ENCODE results near the gene CYTH2.
A peak's percentile ranks its signal among the peaks of the same experiment; 100 is the strongest.

CYTH2 gene

DNA sequence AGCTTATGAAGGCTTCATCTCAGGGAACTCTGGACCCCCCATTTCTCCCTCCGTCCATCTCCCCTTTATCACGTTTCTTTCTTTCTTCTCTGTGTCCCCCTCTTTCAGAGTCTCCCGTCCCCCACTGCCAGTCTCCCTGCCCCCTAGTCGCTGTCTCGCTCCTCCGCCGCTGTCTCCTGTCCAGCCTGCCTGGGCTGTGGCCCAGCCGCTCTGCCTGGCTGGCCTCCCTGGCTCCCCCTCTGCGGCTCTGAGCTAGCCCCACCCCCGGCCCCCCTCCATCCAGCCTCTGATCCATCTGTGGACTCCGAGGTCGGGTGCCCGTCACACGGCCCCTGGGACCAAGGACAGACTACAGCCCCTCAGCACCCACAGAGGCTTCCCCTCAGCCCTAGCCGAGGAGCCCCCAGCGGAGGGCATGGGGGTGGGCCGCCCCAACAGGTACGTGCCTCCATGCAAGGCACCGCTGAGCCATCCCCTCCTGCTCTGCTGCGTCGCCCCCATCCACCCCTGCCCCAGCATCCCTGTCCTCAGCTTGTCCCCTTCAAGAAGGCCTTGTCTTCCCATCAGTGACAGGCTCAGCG lies 14.9 kb upstream of the CYTH2 start:
- no peak for DNase-seq

DNA sequence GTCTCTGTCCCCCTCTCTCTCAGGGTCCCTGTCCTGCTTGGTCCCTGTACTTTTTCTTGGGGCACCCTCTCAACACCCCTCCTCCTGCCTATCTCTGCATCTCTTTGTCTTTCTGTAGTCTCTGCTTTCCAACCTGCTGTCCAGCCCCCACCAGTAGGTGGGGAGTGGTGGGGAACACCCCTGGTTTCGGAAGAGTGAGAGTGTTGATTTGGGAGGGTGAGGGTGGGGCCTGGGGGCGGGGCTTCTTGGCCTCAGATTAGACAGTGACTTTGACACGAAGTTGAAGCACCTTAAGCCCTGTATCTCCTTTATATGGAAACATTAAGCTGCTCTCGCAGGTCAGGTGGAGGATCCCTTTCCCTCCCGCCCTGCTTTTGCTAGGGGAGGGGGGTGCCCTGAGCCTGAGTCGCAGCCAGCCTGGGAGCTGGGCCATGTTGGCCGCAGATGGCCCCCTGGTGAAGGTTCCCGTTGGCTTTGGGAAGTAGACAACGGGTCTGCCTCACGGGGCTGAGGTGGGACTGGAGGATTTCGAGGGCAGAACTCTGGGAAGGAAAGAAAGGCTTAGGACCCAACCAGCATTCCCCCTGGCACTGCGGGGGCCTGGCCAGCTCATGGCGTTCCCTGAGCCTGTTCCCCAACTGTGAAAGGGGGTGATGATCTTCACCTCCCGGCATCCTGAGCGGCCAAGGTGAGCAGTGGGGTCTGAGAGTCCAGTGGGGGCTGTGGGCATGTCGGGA lies 13.8 kb upstream of the CYTH2 start, which contains the start of gene KCNJ14:
Gene KCNJ14, plus strand, starts transcription at position 404 of the 737 bp plus-strand sequence. CDS start 6,151 bp downstream, outside the sequence.
- DNase-seq, result no peak

DNA sequence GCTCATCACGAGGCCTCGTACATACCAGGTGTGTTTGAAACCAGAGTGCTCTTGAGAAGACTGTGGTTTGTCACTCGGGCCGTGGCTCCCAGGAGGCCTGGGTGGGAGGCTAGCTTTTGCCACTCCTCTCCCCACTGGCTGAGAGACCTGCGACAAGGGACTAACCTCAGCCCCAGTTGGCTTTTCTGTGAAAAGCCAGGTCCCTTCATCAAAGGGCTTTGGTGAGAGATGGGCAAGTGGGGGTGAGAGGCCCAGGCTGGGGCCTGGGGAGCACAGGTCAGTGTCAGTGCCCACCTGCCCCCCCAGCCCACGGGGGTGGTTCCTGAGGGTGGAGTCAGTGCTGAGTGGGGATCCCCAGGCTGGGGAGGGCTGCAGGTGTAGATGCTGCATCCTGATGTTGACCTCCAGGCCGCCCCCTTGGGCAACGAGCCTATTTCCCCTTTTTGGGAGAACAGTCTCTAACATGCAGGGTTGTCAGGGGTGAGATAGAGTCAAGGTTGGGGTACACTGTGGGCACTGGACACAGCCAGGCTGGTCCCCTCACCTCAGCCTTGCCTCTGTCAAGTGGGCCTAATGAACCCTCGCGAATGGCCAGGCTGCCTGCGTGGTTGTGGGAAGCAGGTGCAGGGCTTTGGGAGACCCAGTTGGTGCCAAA lies 13.1 kb upstream of the CYTH2 start:
- DNase-seq, result no peak

DNA sequence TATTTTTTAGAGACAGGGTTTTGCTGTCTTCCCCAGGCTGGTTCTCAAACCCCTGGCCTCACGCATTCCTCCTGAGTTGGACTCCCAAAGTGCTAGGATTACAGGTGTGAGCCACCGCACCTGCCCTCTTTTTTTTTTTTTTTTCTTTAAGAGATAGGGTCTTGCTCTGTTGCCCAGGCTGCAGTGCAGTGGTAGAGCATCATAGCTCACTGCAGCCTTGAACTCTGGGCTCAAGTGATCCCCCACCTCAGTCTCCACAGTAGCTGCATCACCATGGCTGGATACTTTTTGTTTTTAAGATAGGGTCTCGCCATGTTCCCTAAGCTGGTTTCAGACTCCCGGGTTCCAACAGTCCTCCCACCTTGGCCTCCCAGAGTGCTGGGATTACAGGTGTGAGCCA lies 12.3 kb upstream of the CYTH2 start:
- DNase-seq, result no peak

DNA sequence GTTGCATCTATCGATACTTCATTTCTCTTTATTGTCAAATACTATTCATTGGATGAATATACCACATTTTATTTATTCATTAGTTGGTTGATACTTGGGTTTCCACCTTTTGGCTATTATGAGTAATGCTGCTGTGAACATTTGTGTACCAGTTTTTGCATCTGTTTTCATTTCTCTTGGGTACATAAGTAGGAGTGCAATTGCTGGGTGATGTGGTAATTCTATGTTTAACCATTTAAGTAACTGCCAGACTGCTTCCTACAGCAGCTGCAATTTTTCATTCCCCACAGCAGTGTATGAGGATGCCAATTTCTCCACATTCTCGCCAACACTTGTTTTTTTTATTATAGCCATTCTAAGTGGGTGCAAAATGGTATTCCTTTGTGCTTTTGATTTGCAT lies 11.2 kb upstream of the CYTH2 start:
- DNase-seq, result no peak

DNA sequence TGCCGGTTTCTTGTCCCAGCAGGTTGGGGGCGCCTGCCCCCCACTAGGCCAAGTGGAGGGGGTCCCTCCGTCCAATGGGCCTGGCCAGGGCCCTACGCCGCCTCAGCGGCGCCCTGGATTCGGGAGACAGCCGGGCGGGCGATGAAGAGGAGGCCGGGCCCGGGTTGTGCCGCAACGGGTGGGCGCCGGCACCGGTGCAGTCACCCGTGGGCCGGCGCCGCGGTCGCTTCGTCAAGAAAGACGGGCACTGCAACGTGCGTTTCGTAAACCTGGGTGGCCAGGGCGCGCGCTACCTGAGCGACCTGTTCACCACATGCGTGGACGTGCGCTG lies 7.6 kb upstream of the CYTH2 start:
- no peak for DNase-seq

DNA sequence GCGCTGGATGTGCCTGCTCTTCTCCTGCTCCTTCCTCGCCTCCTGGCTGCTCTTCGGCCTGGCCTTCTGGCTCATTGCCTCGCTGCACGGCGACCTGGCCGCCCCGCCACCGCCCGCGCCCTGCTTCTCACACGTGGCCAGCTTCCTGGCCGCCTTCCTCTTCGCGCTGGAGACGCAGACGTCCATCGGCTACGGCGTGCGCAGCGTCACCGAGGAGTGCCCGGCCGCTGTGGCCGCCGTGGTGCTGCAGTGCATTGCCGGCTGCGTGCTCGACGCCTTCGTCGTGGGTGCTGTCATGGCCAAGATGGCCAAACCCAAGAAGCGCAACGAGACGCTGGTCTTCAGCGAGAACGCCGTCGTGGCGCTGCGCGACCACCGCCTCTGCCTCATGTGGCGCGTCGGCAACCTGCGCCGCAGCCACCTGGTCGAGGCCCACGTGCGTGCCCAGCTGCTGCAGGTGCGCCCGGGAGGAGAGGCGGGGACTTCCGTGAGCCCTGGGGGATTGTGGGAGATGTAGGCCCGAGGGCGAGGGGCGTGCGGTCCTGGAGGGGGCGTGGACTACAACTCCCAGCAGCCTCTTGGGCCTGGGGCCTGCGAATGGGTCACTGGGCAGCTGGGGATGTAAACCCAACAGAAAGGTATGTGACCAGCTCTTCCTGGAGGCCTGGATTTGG lies 7.0 kb upstream of the CYTH2 start:
- DNase-seq, result no peak

DNA sequence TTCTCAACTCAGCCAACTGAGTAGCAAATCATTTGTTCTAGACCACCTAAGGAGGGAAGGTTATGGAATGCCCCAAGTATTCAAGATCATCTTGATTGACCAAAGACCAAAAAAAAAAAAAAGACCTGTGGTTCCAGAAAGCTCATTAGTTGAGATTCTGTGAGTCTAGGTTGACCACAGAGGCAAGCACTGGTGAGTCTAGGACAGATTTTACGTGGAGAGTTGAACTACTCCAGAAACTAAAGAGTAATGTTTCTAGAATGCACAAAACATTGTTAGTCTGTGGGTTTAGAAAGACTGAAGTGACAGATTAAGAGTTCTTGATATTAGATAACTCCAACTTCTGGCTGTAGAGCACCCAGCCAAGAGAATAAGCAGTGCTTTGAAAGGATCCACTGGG lies 4.0 kb upstream of the CYTH2 start:
- DNase-seq, result no peak

DNA sequence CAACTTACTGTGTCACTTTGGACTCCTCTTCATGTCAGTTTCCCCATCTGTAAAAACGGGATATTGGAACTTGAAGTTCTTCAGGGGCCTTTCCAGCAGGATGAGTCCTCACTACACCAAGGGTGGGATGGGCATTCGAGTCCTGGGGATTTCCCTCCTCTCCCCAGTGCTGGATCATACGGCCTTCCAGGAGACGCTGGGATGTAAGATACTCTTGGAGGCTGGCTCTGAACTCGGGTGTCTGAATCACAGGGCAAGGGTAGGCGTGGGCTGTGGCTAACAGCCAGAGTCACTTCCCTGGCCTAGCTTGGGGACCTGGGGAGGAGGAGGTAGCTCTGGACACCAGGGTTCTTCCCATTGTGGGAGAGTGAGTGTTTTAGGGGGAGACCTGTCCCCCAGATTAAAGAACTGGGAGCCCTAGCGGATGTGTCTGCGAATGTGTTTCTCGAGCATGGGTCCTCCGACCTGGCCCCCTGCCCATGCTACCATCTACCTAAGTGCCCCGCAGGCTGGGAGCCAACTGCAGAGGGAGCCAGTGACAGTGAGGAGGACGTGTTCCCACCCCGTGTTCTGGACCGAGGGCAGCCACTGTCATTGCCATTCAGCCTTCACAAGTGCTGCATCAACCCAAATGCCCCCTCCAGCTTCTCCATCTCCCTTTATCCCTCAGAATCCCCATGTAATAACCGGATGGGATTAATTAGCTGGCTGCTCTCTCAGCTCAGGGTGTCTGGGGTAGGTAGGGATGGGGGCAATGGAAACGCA lies 2.4 kb upstream of the CYTH2 start:
- peak in 1 of 2 donors; percentile 65 for DNase-seq

DNA sequence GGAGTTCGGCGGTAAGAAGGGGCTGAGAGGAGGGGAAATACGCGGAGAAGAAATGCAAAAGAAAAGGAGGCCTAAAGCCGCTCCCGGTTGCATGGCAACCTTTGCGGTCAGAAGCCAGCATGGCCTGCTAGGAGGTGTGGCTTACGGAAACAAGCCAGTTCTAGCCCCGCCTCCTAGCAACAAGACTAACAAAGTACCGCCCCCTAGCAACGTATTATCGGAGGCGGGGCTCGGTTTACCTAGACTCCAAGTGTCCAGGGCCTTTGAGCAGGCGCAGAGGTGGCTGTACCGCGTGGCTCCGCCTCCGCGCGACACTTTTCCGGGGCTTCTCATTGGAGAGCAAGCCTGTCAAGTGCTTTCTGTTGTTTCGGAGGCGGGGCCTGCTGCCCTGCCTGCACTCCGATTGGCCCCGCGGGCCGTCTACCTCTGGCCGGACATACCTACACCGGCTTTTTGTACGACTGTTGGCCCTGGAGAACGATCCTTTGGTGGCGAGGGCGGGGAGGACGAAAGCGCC lies 339 bp upstream of the CYTH2 start:
- DNase-seq, result peak; percentile 100

DNA sequence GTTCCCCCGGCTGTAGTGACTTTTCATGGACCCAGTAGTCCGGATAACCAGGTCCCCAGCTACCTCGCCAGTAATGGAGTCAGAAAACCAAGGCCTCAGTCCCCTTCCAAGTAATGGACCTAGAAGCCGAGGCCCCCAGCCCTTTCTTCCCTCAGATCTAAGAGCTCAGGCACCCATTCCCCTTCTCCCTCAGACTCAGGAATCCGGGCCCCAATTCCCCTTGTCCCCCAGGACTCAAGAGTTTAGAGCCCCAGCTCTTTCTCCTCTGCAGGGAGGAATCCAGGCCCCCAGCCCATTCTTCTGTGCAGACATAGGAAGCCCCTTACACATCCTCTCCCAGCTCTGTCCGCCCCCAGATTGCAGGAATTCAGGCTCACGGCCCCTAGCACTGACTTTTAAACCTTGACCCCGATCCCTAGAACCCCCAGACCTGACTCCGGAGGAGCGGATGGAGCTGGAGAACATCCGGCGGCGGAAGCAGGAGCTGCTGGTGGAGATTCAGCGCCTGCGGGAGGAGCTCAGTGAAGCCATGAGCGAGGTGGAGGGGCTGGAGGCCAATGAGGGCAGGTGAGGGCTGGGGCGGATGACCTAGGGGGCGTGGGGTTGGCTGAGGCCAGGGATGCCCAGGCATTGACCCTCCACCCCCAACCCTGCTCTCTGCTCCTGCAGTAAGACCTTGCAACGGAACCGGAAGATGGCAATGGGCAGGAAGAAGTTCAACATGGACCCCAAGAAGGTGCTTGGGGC lies 938 bp downstream of the CYTH2 start:
- DNase-seq, result no peak

DNA sequence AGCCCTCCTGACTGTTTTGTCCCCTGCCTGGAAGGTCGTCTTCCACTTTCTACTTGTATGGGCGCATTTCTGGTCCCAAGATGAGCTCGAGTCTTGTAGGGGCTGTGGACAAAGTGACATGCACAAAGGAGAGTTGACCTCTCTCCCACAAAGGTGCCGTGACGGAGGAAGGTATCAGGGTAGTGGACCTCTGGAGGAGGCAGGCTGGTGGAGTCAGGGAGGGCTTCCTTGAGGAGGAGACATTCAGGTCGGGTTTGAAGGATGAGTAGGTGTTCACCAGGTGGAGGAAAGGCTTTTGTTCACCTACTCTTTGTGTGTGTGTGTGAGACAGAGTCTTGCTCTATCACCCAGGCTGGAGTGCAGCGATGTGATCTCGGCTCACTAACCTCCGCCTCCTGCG lies 1.7 kb downstream of the CYTH2 start:
- DNase-seq, result no peak

DNA sequence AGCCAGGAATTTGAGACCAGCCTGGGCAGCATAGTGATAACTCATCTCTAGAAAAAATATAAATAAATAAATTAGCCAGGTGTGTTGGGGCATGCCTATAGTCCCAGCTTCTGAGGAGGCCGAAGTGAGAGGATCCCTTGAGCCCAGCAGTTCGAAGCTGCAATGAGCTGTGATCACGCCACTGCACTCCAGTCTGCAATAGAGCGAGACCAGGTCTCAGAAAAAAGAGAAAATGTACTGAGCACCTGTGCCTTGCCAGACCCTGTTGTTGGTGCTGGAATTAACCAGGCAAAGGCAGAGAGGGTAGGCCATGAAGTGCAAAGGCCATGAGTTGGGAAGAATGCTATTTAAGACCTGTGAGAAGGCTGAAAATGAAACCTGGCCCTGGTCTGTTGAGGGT lies 2.7 kb downstream of the CYTH2 start:
- no peak for DNase-seq

DNA sequence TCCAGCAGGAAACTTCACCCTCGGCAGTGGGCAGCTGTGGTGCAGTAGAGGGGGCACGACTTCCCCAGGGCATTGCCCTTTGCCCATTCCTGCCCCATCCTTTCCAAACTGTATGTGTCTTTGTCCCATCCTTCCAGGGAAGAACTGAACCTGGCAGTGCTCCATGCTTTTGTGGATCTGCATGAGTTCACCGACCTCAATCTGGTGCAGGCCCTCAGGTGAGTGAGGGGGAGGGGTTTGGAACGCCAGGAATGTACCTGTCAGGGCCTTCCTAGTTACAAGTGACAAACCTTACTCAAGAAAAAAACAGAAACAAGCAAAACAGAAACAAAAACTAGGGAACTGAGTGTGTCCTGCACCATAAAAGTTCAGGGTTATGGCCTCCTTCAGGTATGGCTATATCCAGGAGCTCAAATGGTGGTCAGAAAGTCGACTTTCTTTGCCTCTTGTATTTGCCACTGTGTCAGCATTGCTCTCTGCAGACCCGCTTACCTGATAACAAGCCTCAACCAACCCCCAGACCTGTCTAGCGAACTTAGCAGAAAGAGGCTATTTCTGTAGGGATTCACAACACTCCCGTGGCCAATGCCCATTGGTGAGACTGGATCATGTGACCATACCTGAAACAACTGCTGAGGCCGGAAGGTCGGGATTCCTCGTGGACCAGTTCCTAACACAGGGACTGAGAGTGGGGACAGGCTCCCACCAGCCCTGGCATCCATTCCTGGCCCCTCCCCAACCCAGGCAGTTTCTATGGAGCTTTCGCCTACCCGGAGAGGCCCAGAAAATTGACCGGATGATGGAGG lies 4.2 kb downstream of the CYTH2 start:
- DNase-seq, result no peak

DNA sequence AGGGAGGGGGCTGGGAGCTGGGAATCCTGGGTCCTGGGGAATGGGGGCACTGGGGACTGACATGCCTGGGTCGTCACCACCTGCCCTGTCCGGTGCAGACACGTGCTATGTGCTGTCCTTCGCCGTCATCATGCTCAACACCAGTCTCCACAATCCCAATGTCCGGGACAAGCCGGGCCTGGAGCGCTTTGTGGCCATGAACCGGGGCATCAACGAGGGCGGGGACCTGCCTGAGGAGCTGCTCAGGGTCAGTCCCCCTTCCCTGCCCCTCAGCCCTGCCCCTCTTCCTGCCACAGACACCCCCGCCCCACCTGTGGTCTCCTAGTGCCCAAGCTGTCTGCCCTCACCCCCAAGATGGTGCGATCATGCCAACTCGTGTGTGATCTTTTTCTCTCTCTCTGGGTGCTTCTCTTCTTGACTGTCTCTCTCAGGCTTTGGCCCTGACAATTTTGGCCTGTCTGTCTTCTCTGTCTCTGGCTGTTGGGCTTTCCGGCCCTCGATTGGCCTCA lies 5.0 kb downstream of the CYTH2 start:
- DNase-seq, result no peak

DNA sequence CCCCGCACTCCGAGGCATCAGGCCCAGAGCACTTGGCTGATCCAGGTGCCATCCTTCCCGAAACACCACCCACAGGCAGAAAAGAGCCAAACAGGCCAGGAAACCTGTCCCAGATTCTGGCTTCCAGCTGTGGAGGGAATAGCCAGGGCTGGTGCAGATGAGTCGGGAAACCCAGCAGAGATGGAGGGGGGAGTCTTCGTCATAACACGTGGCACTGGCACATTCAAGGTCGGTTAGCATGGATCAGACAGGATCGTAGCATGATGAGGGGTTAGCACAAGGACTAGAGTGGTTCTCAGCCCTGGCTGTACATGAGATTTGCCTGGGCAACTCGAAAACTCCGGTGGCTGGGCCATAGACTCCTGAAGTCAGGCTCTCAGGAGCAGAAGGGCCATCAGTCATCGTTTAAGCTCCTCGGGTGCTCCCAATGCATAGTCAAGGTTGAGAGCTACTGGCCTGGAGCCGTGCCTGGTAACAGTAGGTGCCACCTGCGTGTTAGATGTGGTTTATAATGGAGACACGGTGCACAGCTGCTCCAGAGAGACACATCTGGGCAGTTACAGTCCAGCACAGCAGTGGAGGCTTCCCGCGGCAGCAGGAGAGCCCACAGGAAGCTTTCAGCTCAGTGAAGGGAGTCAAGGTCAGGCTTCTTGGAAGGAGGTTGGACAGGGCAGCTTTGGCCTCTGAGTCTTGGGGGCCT lies 6.3 kb downstream of the CYTH2 start:
- no peak for DNase-seq

DNA sequence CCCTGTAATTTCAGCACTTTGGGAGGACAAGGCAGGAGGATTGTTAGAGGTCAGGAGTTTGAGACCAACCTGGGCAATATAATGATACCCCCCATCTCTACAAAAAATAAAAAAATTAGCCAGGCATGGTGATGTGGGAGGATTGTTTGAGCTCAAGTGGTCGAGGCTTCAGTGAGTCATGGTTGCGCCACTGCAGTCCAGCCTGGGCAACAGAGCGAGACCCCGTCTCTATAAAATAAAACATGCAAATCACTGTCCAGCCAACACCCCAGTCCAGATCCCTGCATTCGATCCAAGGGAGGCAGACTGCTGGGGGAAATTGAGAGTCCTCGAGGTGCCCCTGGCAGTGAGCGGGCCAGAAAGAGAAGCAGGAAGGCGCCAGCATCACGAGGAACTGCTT lies 7.0 kb downstream of the CYTH2 start:
- no peak for DNase-seq

DNA sequence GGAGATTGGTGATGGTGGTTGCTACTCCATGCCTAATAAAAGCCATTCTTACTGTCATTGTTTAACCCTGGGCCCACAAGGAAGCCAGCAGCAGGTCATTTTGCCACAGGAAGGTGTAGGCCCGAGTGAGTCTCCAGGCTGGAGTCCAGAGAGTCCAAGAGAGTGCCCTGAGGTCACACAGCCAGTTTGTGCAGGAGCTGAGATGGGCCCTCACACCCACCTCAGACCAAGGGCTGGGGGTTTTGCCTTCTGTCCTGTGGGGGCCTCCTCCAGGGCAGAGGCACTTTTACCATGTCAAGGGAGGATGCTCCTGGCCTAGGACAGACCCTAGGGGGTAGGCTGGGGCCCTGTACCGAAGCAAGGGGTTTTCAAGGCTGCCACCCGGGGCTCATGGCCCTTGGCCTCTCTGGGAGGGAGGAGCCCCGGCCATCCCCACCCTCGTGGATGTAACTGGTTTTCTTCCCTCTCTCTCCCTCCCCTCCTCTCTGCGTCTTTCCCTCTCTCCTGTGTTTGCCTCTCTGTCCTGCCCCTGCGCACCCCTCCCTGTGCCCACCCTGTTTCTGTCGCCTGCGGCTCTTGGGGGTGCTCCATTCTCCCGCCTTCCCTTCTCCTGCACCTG lies 8.0 kb downstream of the CYTH2 start:
- DNase-seq, result no peak

DNA sequence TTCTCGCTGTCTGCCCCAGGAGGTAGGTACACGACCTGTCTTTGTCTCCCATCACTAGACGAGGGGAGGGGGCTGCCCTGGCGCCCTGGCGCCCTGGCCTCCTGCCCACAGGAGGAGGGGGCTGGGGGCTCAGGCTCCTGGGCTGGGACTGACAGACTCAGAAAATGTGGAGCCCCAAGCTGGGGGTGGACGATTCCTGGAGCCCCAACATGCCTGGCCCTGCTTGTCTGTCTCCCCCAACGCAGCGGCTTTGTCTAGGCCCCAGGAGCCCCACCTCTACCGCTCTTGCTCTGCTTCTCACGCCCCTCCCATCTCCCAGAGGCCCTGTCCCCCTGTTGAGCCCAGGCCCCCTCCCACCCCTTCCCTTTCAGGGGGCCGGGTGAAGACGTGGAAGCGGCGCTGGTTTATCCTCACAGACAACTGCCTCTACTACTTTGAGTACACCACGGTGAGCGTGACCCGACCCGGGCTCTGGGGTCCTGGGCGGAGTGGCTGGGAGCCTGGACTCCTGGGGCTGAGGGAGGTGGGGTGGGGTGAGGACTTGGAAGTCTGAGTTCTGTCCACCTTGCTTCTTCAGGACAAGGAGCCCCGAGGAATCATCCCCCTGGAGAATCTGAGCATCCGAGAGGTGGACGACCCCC lies 8.6 kb downstream of the CYTH2 start:
- no peak for DNase-seq
